ENCODE data around the gene SIRPB1.

- TF ChIP-seq CTCF (IDR thresholded peaks at IDR 0.05) (no peak), EP300 (IDR thresholded peaks at IDR 0.05) (no peak)
Observed at GRCh38 chr20:1669304-1669703, 49.5 kb upstream of the SIRPB1 start.
